ENCODE data around the gene LRRC4C.

DNA sequence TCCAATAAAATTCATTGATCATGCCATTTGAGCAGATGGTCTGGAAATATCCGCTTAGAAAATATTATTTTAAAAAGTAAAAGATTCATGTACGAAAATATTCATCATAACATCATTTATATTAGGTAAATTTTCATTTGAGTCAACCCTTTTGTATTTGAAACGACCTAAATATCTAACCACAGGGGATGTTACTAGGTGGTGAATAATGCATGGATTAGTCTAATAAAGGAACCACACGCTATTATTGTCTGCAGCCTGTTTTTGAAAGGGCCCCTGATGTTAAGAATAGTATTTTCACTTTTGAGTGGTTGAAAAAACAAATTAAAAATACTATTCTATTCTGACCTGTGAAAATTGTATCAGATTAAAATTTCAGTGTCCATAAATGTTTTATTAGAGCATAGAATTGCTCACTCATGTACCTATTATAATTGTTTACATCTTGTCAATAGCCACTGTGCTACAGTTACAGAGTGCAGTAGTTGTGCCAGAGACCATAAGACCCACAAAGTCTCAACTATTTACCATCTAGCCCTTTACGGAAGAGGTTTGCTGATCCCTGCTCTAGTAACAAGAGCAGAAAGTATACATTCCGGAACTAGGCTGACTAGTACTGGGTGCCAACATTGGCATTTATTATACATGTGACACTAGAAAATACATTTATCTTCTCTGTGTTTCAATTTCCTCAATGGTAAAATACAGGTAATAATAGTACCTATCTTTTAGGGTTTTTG, 176.1 kb downstream of the LRRC4C start:
- TF ChIP-seq, protein P1, sequence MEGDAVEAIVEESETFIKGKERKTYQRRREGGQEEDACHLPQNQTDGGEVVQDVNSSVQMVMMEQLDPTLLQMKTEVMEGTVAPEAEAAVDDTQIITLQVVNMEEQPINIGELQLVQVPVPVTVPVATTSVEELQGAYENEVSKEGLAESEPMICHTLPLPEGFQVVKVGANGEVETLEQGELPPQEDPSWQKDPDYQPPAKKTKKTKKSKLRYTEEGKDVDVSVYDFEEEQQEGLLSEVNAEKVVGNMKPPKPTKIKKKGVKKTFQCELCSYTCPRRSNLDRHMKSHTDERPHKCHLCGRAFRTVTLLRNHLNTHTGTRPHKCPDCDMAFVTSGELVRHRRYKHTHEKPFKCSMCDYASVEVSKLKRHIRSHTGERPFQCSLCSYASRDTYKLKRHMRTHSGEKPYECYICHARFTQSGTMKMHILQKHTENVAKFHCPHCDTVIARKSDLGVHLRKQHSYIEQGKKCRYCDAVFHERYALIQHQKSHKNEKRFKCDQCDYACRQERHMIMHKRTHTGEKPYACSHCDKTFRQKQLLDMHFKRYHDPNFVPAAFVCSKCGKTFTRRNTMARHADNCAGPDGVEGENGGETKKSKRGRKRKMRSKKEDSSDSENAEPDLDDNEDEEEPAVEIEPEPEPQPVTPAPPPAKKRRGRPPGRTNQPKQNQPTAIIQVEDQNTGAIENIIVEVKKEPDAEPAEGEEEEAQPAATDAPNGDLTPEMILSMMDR (IDR thresholded peaks at IDR 0.05; ENCODE audit: low read length) = no peak
- TF ChIP-seq EZH2 (IDR thresholded peaks at IDR 0.05; ENCODE audit: borderline replicate concordance, low read length) = no peak

All from OCI-LY1 (cell line).